Uterus (tissue), 4 donors: ENCODE measurements around the gene SLC6A7. TPM values are rescaled to one million over a fixed set of nuclear protein-coding genes. Genes with fewer than 3 reads are reported as not detected.

Experiments used
- DNase-seq, 2 donors: peaks; one replicate each; pipeline ENCODE4 v3.0.0-alpha.2; 2019 to 2020
- H3K27ac ChIP-seq, 2 donors: fragments of 200-600 bp; sonication (generic); 1 replicate in 1 of 2; 2 replicates in 1 of 2; pipeline ENCODE4 v1.5.1; 2016 to 2018
- H3K27me3 ChIP-seq, 2 donors: fragments of 200-600 bp; sonication (generic); one replicate each; pipeline ENCODE4 v1.5.1; 2018 to 2019; ENCODE audit warnings: control low read depth in 1 of 2
- H3K36me3 ChIP-seq, 2 donors: fragments of 200-600 bp; sonication (generic); one replicate each; pipeline ENCODE4 v1.5.1; 2019; ENCODE audit warnings: control low read depth in 1 of 2
- H3K4me1 ChIP-seq, 2 donors: fragments of 200-600 bp; sonication (generic); one replicate each; pipeline ENCODE4 v1.5.1; 2018 to 2019; ENCODE audit warnings: control low read depth in 1 of 2
- H3K4me3 ChIP-seq, 2 donors: fragments of 200-600 bp; sonication (generic); 1 replicate in 1 of 2; 2 replicates in 1 of 2; pipeline ENCODE4 v1.5.1; 2018 to 2019; ENCODE audit warnings: mild to moderate bottlenecking in 1 of 2
- H3K9me3 ChIP-seq, 2 donors: fragments of 200-600 bp; sonication (generic); one replicate each; pipeline ENCODE4 v1.5.1; 2019; ENCODE audit warnings: control low read depth in 1 of 2
- CTCF ChIP-seq, 4 experiments: fragments of 200-600 bp in 2 of 4; fragments of 450-650 bp in 2 of 4; sonication (generic) in 2 of 4; IDR thresholded peaks; one replicate each; pipeline ENCODE4 v1.5.1; 2016 to 2019; ENCODE audit warnings: antibody characterized with exemption in 4 of 4, mild to moderate bottlenecking in 2 of 4, moderate library complexity in 1 of 4
- POLR2A ChIP-seq, 2 donors: fragments of 450-650 bp; IDR thresholded peaks; one replicate each; pipeline ENCODE4 v1.6.1; 2016; ENCODE audit warnings: antibody characterized with exemption in 2 of 2, mild to moderate bottlenecking in 1 of 2, moderate library complexity in 1 of 2
- intact Hi-C: fragments of 100-400 bp; cut with DNase I; formaldehyde crosslinking; loops from one replicate; pipeline ENCODE4 v1.15.1; 2023; ENCODE audit warnings: low total_unique reads
- total RNA-seq, 4 donors: library from RNA; depleted of rRNA in 3 of 4; stranded (reverse); fragments of >200 nt in 3 of 4; gene quantifications; one replicate each; pipeline versions ENCODE4 v1.1.0 to v1.2.4, GENCODE V29; 2014 to 2023
- donor health status: DM: yes; HTN: yes; CAD: no.

Gene SLC6A7
- total RNA-seq, 4 donors from 2014 or later = not detected

- Histone ChIP-seq H3K36me3 (no peaks in the 10 kb centered on the region), H3K9me3 (no peaks in the 10 kb centered on the region), H3K4me3 (no peak overlapping the region), H3K27ac (no peak overlapping the region), H3K4me1 (no peaks in the 10 kb centered on the region), H3K27me3 (no peaks in the 10 kb centered on the region)
- no peak for DNase-seq
- intact Hi-C loops = no loop called here
- TF ChIP-seq POLR2A (IDR thresholded peaks at IDR 0.05) (no peak), CTCF (IDR thresholded peaks at IDR 0.05) (no peak)
Observed at GRCh38 chr5:150196514-150196913, 6.7 kb downstream of the SLC6A7 start.

- no peaks in the 10 kb centered on the region for H3K36me3 ChIP-seq
- H3K4me1 ChIP-seq = no peaks in the 10 kb centered on the region
- intact Hi-C loops = no loop called here
- TF ChIP-seq CTCF (IDR thresholded peaks at IDR 0.05) = no peak
- no peak for TF ChIP-seq POLR2A (IDR thresholded peaks at IDR 0.05)
- no peak overlapping the region for H3K27ac ChIP-seq
- H3K4me3 ChIP-seq = no peak overlapping the region
- no peaks in the 10 kb centered on the region for H3K27me3 ChIP-seq
- H3K9me3 ChIP-seq = no peaks in the 10 kb centered on the region
- no peak for DNase-seq
Observed at GRCh38 chr5:150196986-150197385, 7.1 kb downstream of the SLC6A7 start.

GRCh38 chr5:150197476-150197875, 7.6 kb downstream of the SLC6A7 start:
- Histone ChIP-seq H3K4me1 (no peaks in the 10 kb centered on the region), H3K27me3 (no peaks in the 10 kb centered on the region), H3K9me3 (no peaks in the 10 kb centered on the region), H3K36me3 (no peaks in the 10 kb centered on the region), H3K27ac (no peak overlapping the region), H3K4me3 (no peak overlapping the region)
- no peak for TF ChIP-seq POLR2A (IDR thresholded peaks at IDR 0.05)
- TF ChIP-seq CTCF (IDR thresholded peaks at IDR 0.05) = no peak
- intact Hi-C loops = no loop called here
- no peak for DNase-seq

GRCh38 chr5:150202501-150202900, 12.6 kb downstream of the SLC6A7 start:
- DNase-seq = no peak

More at GRCh38 chr5:150202501-150202900, 12.6 kb downstream of the SLC6A7 start:
- Histone ChIP-seq H3K27ac (no peak overlapping the region), H3K4me3 (no peak overlapping the region), H3K36me3 (no peaks in the 10 kb centered on the region), H3K9me3 (no peaks in the 10 kb centered on the region), H3K27me3 (no peaks in the 10 kb centered on the region), H3K4me1 (no peaks in the 10 kb centered on the region)
- TF ChIP-seq CTCF (IDR thresholded peaks at IDR 0.05) = no peak
- TF ChIP-seq POLR2A (IDR thresholded peaks at IDR 0.05) = no peak
- intact Hi-C loops = no loop called here
